Activated CD4-positive, alpha-beta T cell treated with anti-CD3 and anti-CD28 coated beads for 36 hours (primary cell): Measurements from ENCODE around the gene ELAVL2. TPM values are rescaled to one million over a fixed set of nuclear protein-coding genes. Genes with fewer than 3 reads are reported as not detected.

Experiments used
- ATAC-seq: fragments of 200-7000 bp; cut with Tn5 transposase; one replicate; pipeline ENCODE4 v1.10.0; 2021; ENCODE audit warnings: mild to moderate bottlenecking, moderate library complexity
- CTCF ChIA-PET: fragments of 350-600 bp; sonication (Branson Sonifier 250); formaldehyde crosslinking; loops from one replicate; lab custom pipeline; 2021; ENCODE audit warnings: antibody characterized with exemption; lab: Charles Lee
- POLR2A ChIA-PET: fragments of 350-600 bp; sonication (Branson Sonifier 250); formaldehyde crosslinking; loops from one replicate; lab custom pipeline; 2021; ENCODE audit warnings: antibody characterized with exemption, inconsistent platforms; lab: Charles Lee
- DNase-seq: peaks from one replicate; pipeline ENCODE4 v3.0.0-alpha.2; 2020
- H3K27ac Mint-ChIP-seq: one replicate; pipeline ENCODE4 v1.8.0; 2021; ENCODE audit warnings: mixed read lengths
- H3K27me3 Mint-ChIP-seq: one replicate; pipeline ENCODE4 v1.8.0; 2021; ENCODE audit warnings: mixed read lengths
- H3K36me3 Mint-ChIP-seq: one replicate; pipeline ENCODE4 v1.8.0; 2021; ENCODE audit warnings: low read depth, mixed read lengths
- H3K4me1 Mint-ChIP-seq: one replicate; pipeline ENCODE4 v1.8.0; 2021; ENCODE audit warnings: mixed read lengths
- H3K4me3 Mint-ChIP-seq: one replicate; pipeline ENCODE4 v1.8.0; 2021; ENCODE audit warnings: mild to moderate bottlenecking, moderate library complexity, mixed read lengths
- H3K9me3 Mint-ChIP-seq: one replicate; pipeline ENCODE4 v1.8.0; 2021; ENCODE audit warnings: low read depth, mixed read lengths
- intact Hi-C, 2 experiments: fragments of 100-400 bp; cut with DNase I in 1 of 2; cut with micrococcal nuclease in 1 of 2; formaldehyde crosslinking; loops; one replicate each; pipeline versions ENCODE4 v1.14.2 to v1.15.1; 2022 to 2024; cut with DNase I, micrococcal nuclease
- total RNA-seq, 2 experiments: library from RNA; stranded (reverse); gene quantifications; one replicate each; pipeline ENCODE4 v1.2.3, GENCODE V29; 2021

ELAVL2 gene
- not detected for total RNA-seq

DNA sequence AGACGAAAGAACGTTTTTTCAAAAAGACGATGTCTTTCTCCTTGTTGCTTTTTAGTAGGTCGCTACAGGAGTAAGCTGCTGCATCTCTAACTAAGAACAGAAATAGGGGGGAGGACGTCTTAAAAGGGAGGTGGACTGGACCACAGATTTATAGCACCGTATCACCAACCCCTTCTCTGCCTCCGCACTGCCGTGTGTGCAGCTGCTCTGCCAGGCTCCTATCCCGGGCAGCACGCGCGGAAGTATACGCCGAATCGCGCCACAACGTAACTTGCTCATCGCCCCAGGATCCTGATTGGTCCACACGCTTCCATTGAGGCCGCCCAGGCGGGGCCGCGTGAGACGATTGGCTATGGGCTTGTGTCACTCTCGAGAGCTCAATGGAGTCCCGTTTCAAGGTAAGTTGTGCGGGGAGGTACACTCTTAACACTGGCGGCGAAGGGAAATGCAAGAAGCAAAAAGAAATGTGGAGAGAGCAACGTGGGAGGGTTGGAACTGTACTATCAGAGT lies at the start of gene ELAVL2:
Gene ELAVL2 (minus strand): TSS at position 121 of the 510 bp plus-strand sequence. CDS start 64,006 bp downstream, outside the sequence.
- DNase-seq (peak; percentile 54), ATAC-seq (peak; percentile 78)
- Mint-ChIP-seq H3K27me3 (peaks cover 33% of the 10 kb centered on the region), H3K4me1 (peaks cover under 1% of the 10 kb centered on the region), H3K27ac (no peak within 1 kb of the TSS), H3K9me3 (peaks cover 4% of the 10 kb centered on the region), H3K4me3 (no peak within 1 kb of the TSS), H3K36me3 (no peaks in the 10 kb centered on the region)
- ChIA-PET CTCF (no interaction called here), POLR2A (no interaction called here)
- intact Hi-C loops = loop anchor here in 1 of 2 experiments (10.0 kb wide), 1 partner anchor 1841 kb away; no protein-coding TSS in a partner anchor

DNA sequence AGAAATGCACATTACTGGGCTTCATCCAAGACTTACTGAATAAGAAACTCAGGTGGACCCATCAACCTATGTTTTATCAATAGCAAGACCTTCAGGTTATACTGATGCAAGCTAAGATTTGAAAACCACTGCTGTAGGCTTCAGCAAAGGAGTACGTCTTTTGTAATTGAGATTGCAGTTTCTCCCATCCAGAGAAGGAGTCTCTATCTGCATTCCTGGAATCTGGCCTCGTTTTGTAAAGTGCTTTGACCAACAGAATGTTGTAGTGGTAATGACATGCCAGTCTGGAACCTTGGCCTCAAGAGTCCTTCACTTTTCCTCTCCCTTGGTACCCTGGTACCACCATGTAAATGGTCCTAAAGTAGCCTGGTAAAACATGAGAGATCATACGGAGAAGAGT lies 32.2 kb upstream of the ELAVL2 start:
- H3K36me3 Mint-ChIP-seq = peaks cover 1% of the 10 kb centered on the region
- no peak for ATAC-seq
- H3K9me3 Mint-ChIP-seq = peaks cover 3% of the 10 kb centered on the region
- ChIA-PET POLR2A (no interaction called here), CTCF (no interaction called here)
- DNase-seq = no peak
- no peaks in the 10 kb centered on the region for H3K4me1 Mint-ChIP-seq
- H3K27me3 Mint-ChIP-seq = no peaks in the 10 kb centered on the region
- no peak overlapping the region for H3K27ac Mint-ChIP-seq
- H3K4me3 Mint-ChIP-seq = no peak overlapping the region
- intact Hi-C loops = no loop called here

DNA sequence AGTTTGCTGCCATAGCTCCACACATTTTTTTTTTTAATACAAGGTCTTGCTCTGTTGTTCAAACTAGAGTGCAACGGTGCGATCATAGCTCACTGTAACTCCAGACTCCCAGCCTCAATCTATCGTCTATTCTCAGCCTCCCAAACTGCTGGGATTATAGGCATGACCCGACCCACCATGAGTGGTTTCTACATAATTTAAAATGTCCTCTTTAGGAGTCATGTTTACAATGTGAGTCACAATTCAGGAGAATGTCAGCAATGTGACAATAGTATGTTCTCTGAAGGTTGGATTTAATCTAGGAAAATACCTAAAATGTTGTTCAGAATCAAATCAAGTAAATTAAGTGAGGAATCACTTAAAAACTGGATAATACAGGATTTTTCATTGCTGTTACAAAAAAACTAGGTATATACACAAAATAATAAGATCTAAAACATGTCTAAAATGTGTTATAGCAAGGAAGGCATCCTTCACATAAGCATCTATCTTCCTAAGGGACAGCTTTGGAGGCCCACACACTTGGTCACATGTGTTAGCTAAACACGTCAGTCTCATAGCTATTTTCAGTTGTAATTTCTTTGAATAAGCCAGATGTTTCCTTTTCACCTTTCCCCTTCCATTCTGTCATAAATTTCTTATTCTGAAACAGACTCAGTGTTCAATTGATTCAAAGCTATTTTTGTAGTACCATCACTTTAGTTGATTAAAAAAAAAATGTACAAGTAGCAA lies 30.0 kb upstream of the ELAVL2 start:
- Mint-ChIP-seq H3K27me3 (peaks cover 6% of the 10 kb centered on the region), H3K4me1 (peaks cover 3% of the 10 kb centered on the region), H3K9me3 (peaks cover 6% of the 10 kb centered on the region), H3K36me3 (peaks cover 4% of the 10 kb centered on the region), H3K4me3 (no peak overlapping the region), H3K27ac (no peak overlapping the region)
- POLR2A ChIA-PET = no interaction called here
- intact Hi-C loops = no loop called here
- CTCF ChIA-PET = no interaction called here
- ATAC-seq = no peak
- no peak for DNase-seq

DNA sequence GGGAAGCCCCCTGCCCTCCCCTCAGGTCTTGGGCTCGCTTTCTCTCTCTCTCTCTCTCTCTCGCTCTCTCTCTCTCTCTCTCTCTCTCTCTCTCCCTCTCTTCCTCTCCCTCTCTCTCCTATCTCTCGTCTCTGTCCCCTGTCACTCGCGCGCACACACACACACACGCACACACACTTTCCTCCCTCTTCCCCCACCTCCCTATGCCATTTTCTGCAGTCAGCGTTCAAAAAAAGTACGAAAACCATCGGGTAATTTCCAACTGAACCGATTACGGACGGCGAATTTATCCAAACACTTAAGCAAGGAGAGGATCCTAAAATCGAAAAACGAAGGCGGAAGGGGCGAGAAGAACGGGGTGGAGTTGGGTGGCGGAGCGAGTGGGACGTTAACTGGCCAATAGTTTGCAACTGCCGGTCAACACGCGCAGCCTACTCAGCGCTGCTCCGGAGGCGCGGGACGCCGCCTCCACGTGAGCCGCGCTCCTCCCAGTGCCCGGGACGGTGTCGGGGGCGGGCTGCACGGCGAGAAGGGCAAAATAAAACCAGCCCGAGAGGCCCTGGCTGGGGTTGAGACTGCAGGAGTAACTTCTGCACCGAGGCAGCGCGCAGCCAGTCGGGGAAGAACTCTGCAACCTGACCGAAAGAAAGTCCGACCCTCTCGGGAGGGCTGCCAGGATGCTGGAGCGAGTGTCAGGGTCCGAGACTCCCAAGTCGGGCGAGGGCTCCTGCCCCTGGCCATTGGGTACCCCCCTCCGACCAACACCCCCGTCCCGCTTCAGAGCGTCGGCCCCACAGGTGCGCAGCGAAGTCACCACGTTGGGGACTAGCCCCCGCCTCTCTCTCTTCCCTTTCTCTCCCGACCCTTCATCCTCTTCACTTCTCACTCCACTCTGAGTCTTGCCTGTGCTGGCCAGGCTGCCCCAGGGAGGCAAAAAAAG lies 24.9 kb upstream of the ELAVL2 start:
- intact Hi-C loops = no loop called here
- no peak for ATAC-seq
- ChIA-PET POLR2A (no interaction called here), CTCF (no interaction called here)
- Mint-ChIP-seq H3K27me3 (peaks cover 25% of the 10 kb centered on the region), H3K4me1 (peaks cover 3% of the 10 kb centered on the region), H3K9me3 (peaks cover 5% of the 10 kb centered on the region), H3K27ac (no peak overlapping the region), H3K36me3 (peaks cover 3% of the 10 kb centered on the region), H3K4me3 (no peak overlapping the region)
- DNase-seq = no peak

DNA sequence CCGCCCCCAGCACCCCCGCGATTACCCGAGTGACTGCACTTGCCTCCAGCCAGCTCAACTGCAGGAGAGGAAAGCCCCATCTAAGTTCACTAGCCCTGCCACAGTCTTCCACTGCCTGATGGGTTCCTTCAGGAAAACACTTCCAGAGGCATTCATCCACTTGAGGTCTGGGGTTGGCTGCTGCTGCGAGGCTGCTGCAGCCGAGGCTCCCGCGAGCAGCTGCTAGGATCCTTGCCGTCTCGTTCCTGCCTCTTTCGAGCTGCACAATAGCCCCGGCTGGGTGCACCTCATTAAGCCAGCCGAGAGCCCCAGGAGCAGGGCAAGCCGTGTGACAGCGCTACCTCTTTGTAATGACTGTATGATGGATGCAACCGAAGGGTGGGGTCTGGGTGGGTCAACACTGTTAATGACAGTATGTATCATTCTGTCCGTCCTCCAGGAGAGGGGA lies 24.2 kb upstream of the ELAVL2 start:
- peaks cover 5% of the 10 kb centered on the region for H3K9me3 Mint-ChIP-seq
- H3K36me3 Mint-ChIP-seq = peaks cover 3% of the 10 kb centered on the region
- no peak for ATAC-seq
- H3K27me3 Mint-ChIP-seq = peaks cover 25% of the 10 kb centered on the region
- no peak overlapping the region for H3K4me3 Mint-ChIP-seq
- ChIA-PET POLR2A (no interaction called here), CTCF (no interaction called here)
- intact Hi-C loops = no loop called here
- no peak overlapping the region for H3K27ac Mint-ChIP-seq
- H3K4me1 Mint-ChIP-seq = peaks cover 3% of the 10 kb centered on the region
- DNase-seq = no peak

DNA sequence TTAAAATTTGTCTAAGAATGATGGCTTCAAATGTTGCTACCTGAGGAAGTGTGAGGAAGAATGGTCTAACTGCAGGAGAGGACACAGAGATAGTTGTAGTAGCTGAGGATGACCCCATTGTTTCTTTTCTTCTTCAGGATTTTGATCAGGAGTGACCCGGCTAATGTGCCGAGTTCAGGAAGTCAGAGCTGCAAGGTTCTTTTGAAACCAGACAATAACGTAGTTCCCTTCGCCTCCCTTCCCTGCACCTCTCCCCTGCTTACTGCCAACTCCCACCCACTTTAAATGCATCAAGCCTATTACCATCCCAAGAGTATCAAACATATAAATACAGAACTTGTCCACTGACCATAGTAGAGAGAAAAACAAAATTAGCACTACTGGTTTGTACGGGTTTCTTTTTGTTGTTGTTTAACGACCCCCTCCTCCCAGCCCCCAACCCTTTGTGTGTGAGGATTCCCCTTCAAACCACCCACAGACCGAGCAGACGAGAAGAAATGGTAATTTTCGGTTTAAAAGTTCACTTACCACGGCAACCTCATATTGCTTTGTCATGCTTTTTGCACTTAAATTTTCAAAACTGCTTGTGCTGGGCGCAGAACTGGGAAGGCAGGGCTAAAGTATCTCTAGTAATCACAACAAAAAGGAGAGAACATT lies 23.5 kb upstream of the ELAVL2 start:
- POLR2A ChIA-PET = no interaction called here

DNA sequence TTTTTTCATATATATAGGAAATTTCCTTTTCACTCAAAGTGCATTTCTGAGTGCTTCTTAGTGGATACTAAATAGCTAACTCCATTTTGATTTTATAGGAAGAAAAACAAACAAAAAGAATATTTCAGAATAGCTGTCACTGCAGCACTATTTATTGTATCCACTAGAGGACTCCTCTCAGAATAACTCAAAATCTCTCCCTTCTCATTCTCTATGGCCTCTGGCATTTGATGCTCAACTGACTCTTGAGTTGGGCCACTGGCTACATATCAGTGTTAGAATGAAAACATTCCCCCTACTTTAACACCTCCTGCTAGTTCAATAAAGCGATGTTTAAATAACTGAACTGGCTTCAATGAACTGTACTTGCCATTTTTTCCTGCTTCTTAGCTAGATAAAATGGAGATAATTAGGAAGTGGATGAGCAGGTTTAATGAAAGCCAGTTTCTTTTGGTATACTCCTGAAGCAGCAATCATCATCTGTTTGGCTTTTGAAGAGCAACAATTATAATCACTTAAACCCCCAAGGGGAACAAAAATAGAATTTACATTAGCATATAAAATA lies 16.6 kb upstream of the ELAVL2 start:
- CTCF ChIA-PET = no interaction called here
- no peaks in the 10 kb centered on the region for H3K27me3 Mint-ChIP-seq

More for the DNA sequence above, 23.5 kb upstream of the ELAVL2 start:
- intact Hi-C loops = no loop called here
- Mint-ChIP-seq H3K27ac (no peak overlapping the region), H3K27me3 (peaks cover 25% of the 10 kb centered on the region), H3K4me1 (peaks cover 3% of the 10 kb centered on the region), H3K9me3 (peaks cover 5% of the 10 kb centered on the region), H3K4me3 (no peak overlapping the region), H3K36me3 (peaks cover 3% of the 10 kb centered on the region)
- no peak for ATAC-seq
- CTCF ChIA-PET = no interaction called here
- DNase-seq = no peak

DNA sequence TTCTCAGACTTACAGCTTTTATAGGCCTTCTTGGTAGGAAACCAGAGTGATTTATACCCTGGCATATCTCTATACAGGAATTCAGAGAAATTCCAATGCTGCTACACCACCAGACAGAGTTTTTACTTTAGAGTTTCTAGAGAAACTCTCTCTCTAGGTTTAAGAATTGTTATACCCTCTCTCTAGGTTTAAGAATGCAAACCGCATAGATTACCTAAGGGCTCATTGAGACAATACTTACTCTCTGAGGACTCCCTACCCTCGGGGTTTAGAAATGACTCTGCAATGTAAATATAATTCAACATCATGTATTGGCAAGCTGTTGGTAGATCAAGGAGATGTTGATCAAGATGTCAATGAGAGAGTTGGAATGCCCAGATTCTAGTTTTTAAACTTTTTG lies 15.3 kb upstream of the ELAVL2 start:
- no peaks in the 10 kb centered on the region for H3K27me3 Mint-ChIP-seq
- H3K27ac Mint-ChIP-seq = no peak overlapping the region
- POLR2A ChIA-PET = no interaction called here
- H3K36me3 Mint-ChIP-seq = no peaks in the 10 kb centered on the region
- peaks cover 3% of the 10 kb centered on the region for H3K9me3 Mint-ChIP-seq
- intact Hi-C loops = no loop called here
- DNase-seq = no peak
- no peaks in the 10 kb centered on the region for H3K4me1 Mint-ChIP-seq
- CTCF ChIA-PET = interaction anchor here (0.7 kb wide), 1 partner anchor 1003 kb away, joined by 3 read pairs; no protein-coding TSS in a partner anchor
- no peak for ATAC-seq
- H3K4me3 Mint-ChIP-seq = no peak overlapping the region

More for the DNA sequence above, 16.6 kb upstream of the ELAVL2 start:
- H3K27ac Mint-ChIP-seq = no peak overlapping the region
- DNase-seq (no peak), ATAC-seq (no peak)
- H3K9me3 Mint-ChIP-seq = no peaks in the 10 kb centered on the region
- intact Hi-C loops = no loop called here
- H3K4me3 Mint-ChIP-seq = no peak overlapping the region
- no peaks in the 10 kb centered on the region for H3K36me3 Mint-ChIP-seq
- POLR2A ChIA-PET = no interaction called here
- H3K4me1 Mint-ChIP-seq = no peaks in the 10 kb centered on the region

DNA sequence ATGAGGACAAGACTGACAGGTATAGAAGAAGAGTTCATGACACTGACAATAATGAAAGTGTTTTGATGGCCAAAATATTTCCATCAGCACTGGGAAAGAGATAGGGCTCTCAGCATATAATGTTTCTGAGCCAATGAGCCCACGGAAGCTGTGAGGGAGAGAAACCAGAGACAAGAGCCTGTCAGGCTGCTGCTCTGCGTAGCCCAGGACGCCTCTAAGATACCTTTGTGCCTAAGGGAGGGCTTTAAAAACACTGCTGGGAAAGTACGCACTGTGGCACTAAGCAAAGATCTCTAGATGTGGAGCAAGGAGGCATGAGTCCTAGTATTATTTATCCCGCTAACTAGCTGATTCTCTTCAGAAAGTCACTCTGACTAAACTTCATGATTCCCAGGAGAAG lies 11.0 kb upstream of the ELAVL2 start:
- Mint-ChIP-seq H3K27me3 (peaks cover under 1% of the 10 kb centered on the region), H3K36me3 (no peaks in the 10 kb centered on the region), H3K27ac (no peak overlapping the region)

DNA sequence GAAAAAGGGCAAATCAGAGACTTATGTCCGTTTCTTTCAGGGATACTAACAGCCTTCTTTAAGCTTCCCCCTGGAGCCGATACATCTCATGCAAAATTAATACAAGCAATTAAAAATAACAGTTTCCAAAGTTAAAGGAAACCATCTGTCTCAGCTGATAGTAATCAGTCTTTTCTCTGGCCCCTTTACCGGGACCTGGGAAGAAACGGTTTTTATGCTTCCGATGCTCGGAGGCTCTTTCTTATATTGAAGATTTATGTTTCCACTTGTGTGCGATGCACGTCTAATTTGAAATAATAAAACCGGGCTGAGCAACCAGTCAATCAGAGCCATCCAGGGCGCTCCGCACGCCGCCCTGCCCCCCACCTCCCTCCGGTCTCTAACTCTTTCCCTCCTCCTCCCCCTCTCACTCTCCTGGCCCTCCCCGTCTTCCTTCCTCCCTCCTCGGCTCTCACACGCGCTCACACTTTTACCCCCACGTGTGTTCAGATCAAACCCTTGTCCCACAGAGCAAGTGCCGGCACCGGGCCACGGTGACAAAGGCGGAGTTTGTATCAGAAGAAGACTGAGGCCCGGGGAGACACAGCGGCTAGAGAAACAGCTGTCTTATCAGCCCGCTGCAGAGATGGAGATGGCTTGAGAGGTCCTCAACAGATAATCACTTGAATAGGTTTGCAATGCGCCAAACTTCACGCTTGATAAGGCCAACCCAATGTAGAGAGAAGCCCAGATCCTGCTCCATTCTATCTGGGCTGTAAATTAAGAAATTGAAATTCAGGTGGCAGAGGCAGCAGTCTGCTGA lies 5.1 kb upstream of the ELAVL2 start:
- ChIA-PET POLR2A (no interaction called here), CTCF (no interaction called here)
- Mint-ChIP-seq H3K4me1 (peaks cover 2% of the 10 kb centered on the region), H3K36me3 (no peaks in the 10 kb centered on the region), H3K4me3 (no peak overlapping the region), H3K27ac (no peak overlapping the region), H3K27me3 (peaks cover 32% of the 10 kb centered on the region), H3K9me3 (peaks cover 4% of the 10 kb centered on the region)
- DNase-seq = no peak
- intact Hi-C loops = no loop called here
- no peak for ATAC-seq

More for the DNA sequence above, 11.0 kb upstream of the ELAVL2 start:
- H3K4me3 Mint-ChIP-seq = no peak overlapping the region
- ChIA-PET CTCF (interaction anchor here (1.4 kb wide), 1 partner anchor 44 kb away, joined by 4 read pairs; no protein-coding TSS in a partner anchor), POLR2A (no interaction called here)
- peaks cover 3% of the 10 kb centered on the region for H3K9me3 Mint-ChIP-seq
- ATAC-seq (no peak), DNase-seq (no peak)
- intact Hi-C loops = no loop called here
- no peaks in the 10 kb centered on the region for H3K4me1 Mint-ChIP-seq
